Loucy (cell line): ENCODE measurements around the gene PGAP6.

Source experiments
- EZH2phosphoT487 ChIP-seq: fragments of 200-600 bp; IDR thresholded peaks from 2 replicates; pipeline ENCODE4 v1.6.1; 2018; ENCODE audit warnings: antibody characterized with exemption, mild to moderate bottlenecking, moderate library complexity, borderline replicate concordance
- TF ChIP-seq, protein P1 (sequence below): fragments of 200-600 bp; sonication (generic); conservative IDR thresholded peaks from 2 replicates; pipeline ENCODE4 v1.5.1; 2014; ENCODE audit warnings: mild to moderate bottlenecking, antibody characterized with exemption, low read length

DNA sequence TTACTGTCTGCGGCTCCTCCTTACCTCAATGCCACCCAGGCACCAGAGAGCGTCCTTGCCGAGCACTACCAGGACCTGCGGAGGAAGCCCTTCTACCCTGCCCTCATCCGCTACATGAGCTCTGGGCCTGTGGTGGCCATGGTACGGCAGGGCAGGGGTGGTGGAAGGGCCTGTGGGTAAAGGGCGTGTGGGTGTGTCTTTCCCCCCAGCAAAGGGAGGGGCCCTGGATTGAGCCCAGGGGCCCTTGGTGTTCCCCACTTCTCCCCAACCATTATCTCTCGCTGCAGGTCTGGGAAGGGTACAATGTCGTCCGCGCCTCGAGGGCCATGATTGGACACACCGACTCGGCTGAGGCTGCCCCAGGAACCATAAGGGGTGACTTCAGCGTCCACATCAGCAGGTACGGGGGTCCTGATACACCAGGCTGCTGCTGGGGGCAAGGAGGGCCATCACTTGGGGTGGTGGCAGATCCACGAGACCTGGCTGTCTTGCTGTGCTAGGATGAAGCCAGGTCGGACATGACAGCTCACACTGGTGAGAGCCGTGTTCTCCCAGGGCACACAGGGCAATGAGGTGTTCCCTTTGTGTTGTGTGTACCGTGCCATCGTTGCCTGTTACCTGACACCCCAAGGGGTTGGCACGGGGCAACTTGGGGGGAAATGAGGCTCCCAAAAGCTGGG is 17.7 kb upstream of the PGAP6 start:
- TF ChIP-seq, protein P1, sequence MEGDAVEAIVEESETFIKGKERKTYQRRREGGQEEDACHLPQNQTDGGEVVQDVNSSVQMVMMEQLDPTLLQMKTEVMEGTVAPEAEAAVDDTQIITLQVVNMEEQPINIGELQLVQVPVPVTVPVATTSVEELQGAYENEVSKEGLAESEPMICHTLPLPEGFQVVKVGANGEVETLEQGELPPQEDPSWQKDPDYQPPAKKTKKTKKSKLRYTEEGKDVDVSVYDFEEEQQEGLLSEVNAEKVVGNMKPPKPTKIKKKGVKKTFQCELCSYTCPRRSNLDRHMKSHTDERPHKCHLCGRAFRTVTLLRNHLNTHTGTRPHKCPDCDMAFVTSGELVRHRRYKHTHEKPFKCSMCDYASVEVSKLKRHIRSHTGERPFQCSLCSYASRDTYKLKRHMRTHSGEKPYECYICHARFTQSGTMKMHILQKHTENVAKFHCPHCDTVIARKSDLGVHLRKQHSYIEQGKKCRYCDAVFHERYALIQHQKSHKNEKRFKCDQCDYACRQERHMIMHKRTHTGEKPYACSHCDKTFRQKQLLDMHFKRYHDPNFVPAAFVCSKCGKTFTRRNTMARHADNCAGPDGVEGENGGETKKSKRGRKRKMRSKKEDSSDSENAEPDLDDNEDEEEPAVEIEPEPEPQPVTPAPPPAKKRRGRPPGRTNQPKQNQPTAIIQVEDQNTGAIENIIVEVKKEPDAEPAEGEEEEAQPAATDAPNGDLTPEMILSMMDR, result no peak
- no peak for TF ChIP-seq EZH2phosphoT487
